ENCODE measurements around the gene TCOF1. TPM values are rescaled to one million over a fixed set of nuclear protein-coding genes. Genes with fewer than 3 reads are reported as not detected.

Gene TCOF1
- total RNA-seq, 1 experiment from 2014 or later, result 75.3 TPM

DNA sequence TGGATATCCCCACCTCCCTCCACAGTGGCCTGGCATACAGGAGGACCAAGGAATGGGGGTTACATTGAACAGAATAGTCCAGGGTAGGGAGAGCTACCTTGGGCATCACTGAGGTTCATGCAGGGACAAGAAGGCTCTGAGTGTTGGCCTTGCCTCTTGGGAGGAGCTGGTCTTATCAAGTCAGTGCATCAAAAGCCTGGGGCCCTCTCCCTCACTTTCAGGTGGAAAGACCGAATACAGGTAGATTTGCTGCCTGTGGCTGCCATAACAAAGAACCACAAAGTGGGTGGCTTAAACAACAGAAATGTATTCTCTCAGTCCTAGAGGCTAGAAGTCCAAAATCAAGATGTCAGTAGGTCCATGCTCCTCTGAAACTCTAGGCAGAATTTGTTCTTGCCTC, 36.3 kb upstream of the TCOF1 start:
- peak overlapping the region; percentile 81 for H3K27ac ChIP-seq
- POLR2A ChIA-PET (ENCODE audit: unreplicated experiment), result interaction anchor here (0.6 kb wide), 1 partner anchor 774 kb away, joined by 4 read pairs; no protein-coding TSS in a partner anchor
- no TSS peak for BruUV-seq (replicated peaks)
- CTCF ChIA-PET, result no interaction called here
- no peaks in the 10 kb centered on the region for H3K27me3 ChIP-seq (ENCODE audit: insufficient read depth, low read depth)
- DNase-seq, result no peak
- no peak for TF ChIP-seq EZH2 (IDR thresholded peaks at IDR 0.05; ENCODE audit: low read depth)
- TF ChIP-seq, protein P1, sequence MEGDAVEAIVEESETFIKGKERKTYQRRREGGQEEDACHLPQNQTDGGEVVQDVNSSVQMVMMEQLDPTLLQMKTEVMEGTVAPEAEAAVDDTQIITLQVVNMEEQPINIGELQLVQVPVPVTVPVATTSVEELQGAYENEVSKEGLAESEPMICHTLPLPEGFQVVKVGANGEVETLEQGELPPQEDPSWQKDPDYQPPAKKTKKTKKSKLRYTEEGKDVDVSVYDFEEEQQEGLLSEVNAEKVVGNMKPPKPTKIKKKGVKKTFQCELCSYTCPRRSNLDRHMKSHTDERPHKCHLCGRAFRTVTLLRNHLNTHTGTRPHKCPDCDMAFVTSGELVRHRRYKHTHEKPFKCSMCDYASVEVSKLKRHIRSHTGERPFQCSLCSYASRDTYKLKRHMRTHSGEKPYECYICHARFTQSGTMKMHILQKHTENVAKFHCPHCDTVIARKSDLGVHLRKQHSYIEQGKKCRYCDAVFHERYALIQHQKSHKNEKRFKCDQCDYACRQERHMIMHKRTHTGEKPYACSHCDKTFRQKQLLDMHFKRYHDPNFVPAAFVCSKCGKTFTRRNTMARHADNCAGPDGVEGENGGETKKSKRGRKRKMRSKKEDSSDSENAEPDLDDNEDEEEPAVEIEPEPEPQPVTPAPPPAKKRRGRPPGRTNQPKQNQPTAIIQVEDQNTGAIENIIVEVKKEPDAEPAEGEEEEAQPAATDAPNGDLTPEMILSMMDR (conservative IDR thresholded peaks at IDR 0.05), result no peak
- no peak overlapping the region for H2AFZ ChIP-seq
- H4K20me1 ChIP-seq (ENCODE audit: insufficient read depth), result no peaks in the 10 kb centered on the region
- intact Hi-C loops (cut with micrococcal nuclease; ENCODE audit: unreplicated experiment), result loop anchor here (2.0 to 5.0 kb wide), 2 partner anchors 30 to 59 kb away; no protein-coding TSS in a partner anchor
- no peaks in the 10 kb centered on the region for H3K9me3 ChIP-seq (ENCODE audit: insufficient read depth, low read depth)
- H3K36me3 ChIP-seq (ENCODE audit: low read depth), result no peaks in the 10 kb centered on the region
- peak overlapping the region; percentile 68 for H3K4me2 ChIP-seq
- no peaks in the 10 kb centered on the region for H3K9me2 ChIP-seq (ENCODE audit: insufficient read depth)
- H3K4me1 ChIP-seq (replicated peaks; ENCODE audit: insufficient read depth), result peaks cover 70% of the 10 kb centered on the region
- peaks cover 54% of the 10 kb centered on the region for H3F3A ChIP-seq (ENCODE audit: insufficient read depth, low read depth)
- no peak overlapping the region for H3K4me3 ChIP-seq
- H3K79me2 ChIP-seq (ENCODE audit: low read depth), result no peaks in the 10 kb centered on the region

DNA sequence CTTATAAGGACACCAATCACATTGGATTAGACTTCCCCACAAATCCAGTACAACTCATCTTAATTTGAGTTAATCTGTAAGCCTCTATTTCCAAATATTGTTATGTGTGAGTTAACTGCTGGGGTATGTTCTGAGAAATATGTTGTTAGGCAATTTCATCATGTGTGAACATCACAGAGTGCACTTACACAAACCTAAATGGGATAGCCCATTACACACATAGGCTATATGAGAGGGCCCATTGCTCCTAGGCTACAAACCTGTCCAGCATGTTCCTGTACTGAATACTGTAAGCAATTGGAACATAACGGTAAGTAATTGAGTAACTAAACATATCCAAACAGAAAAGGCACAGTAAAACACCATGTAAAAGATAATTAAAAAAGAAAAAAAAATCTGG, 35.7 kb upstream of the TCOF1 start:
- no TSS peak for BruUV-seq (replicated peaks)
- Histone ChIP-seq H3K9me2 (ENCODE audit: insufficient read depth) (no peaks in the 10 kb centered on the region), H3K27me3 (ENCODE audit: insufficient read depth, low read depth) (no peaks in the 10 kb centered on the region), H3K79me2 (ENCODE audit: low read depth) (no peaks in the 10 kb centered on the region), H3K9me3 (ENCODE audit: insufficient read depth, low read depth) (no peaks in the 10 kb centered on the region), H3K4me1 (replicated peaks; ENCODE audit: insufficient read depth) (peaks cover 64% of the 10 kb centered on the region), H3F3A (ENCODE audit: insufficient read depth, low read depth) (peaks cover 48% of the 10 kb centered on the region), H3K36me3 (ENCODE audit: low read depth) (no peaks in the 10 kb centered on the region), H3K4me2 (peak overlapping the region; percentile 68), H4K20me1 (ENCODE audit: insufficient read depth) (no peaks in the 10 kb centered on the region), H2AFZ (no peak overlapping the region), H3K27ac (peak overlapping the region; percentile 81), H3K4me3 (no peak overlapping the region)
- ChIA-PET POLR2A (ENCODE audit: unreplicated experiment) (interaction anchor here (0.6 kb wide), 1 partner anchor 209 kb away, joined by 3 read pairs; no protein-coding TSS in a partner anchor), CTCF (no interaction called here)
- peak in 1 of 2 experiments; percentile 78 for DNase-seq
- intact Hi-C loops (cut with micrococcal nuclease; ENCODE audit: unreplicated experiment), result loop anchor here (2.0 to 5.0 kb wide), 2 partner anchors 29 to 59 kb away; no protein-coding TSS in a partner anchor
- TF ChIP-seq EZH2 (IDR thresholded peaks at IDR 0.05; ENCODE audit: low read depth), result no peak
- TF ChIP-seq, protein P1 (conservative IDR thresholded peaks at IDR 0.05), result no peak

DNA sequence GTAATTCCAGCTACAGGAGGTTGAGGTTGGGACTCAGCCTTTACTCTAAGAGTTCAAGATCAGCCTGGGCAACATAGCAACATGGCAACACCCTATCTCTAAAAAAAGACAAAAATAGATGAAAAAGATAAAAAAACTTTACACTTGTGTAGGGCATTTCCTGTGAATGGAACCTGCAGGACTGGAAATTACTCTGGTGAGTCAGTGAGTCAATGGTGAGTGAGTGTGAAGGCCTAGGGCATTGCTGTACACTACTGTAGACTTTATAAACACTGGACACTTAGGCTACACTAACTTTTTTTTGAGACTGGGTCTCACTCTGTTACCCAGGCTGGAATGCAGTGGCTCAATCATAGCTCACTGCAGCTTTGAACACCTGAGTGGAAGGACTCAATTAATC, 35.3 kb upstream of the TCOF1 start:
- Histone ChIP-seq H3K4me1 (replicated peaks; ENCODE audit: insufficient read depth) (peaks cover 60% of the 10 kb centered on the region), H3K9me3 (ENCODE audit: insufficient read depth, low read depth) (no peaks in the 10 kb centered on the region), H3K4me3 (no peak overlapping the region), H3F3A (ENCODE audit: insufficient read depth, low read depth) (peaks cover 45% of the 10 kb centered on the region), H3K79me2 (ENCODE audit: low read depth) (no peaks in the 10 kb centered on the region), H3K9me2 (ENCODE audit: insufficient read depth) (no peaks in the 10 kb centered on the region), H3K36me3 (ENCODE audit: low read depth) (no peaks in the 10 kb centered on the region), H4K20me1 (ENCODE audit: insufficient read depth) (no peaks in the 10 kb centered on the region), H2AFZ (no peak overlapping the region), H3K27me3 (ENCODE audit: insufficient read depth, low read depth) (no peaks in the 10 kb centered on the region), H3K4me2 (peak overlapping the region; percentile 68), H3K27ac (peak overlapping the region; percentile 81)
- BruUV-seq (replicated peaks), result no TSS peak
- intact Hi-C loops (cut with micrococcal nuclease; ENCODE audit: unreplicated experiment), result loop anchor here (5.0 kb wide), 1 partner anchor 60 kb away; no protein-coding TSS in a partner anchor
- peak; percentile 67 to 93 for DNase-seq
- ChIA-PET CTCF (interaction anchor here (0.7 kb wide), 1 partner anchor 1169 kb away, joined by 4 read pairs; no protein-coding TSS in a partner anchor), POLR2A (ENCODE audit: unreplicated experiment) (interaction anchor here (0.6 kb wide), 2 partner anchors 19 to 210 kb away, joined by 3 read pairs; no protein-coding TSS in a partner anchor)
- TF ChIP-seq, protein P1 (conservative IDR thresholded peaks at IDR 0.05), result no peak
- TF ChIP-seq EZH2 (IDR thresholded peaks at IDR 0.05; ENCODE audit: low read depth), result no peak

All from PC-9 (cell line).